Fibroblast of lung (primary cell): ENCODE results near the gene KIF13A. TPM values are rescaled to one million over a fixed set of nuclear protein-coding genes. Genes with fewer than 3 reads are reported as not detected.

Experiments used
- DNase-seq, 2 donors: peaks; one replicate each; pipeline versions ENCODE4 v3.0.0 to v3.0.0-alpha.2; 2010; ENCODE audit warnings: low read depth in 2 of 2
- H2AFZ ChIP-seq: 2 replicates; pipeline ENCODE4 v1.5.1; 2012; ENCODE audit warnings: low read length, control low read depth, inconsistent platforms
- H3K27ac ChIP-seq: 2 replicates; pipeline ENCODE4 v1.5.1; 2011; ENCODE audit warnings: low read length, control low read depth; ENCODE audit not compliant: insufficient read depth
- H3K27me3 ChIP-seq: 2 replicates; pipeline ENCODE4 v1.5.1; 2011; ENCODE audit warnings: mild to moderate bottlenecking, low read length; ENCODE audit not compliant: control insufficient read depth, insufficient read depth
- H3K36me3 ChIP-seq: 2 replicates; pipeline ENCODE4 v1.5.1; 2011; ENCODE audit warnings: low read length; ENCODE audit not compliant: control insufficient read depth, insufficient read depth
- H3K4me1 ChIP-seq: 2 replicates; pipeline ENCODE4 v1.5.1; 2011; ENCODE audit warnings: low read length; ENCODE audit not compliant: control insufficient read depth, insufficient read depth; ENCODE audit errors: extremely low read depth
- H3K4me2 ChIP-seq: 2 replicates; pipeline ENCODE4 v1.5.1; 2011; ENCODE audit warnings: low read length, control low read depth; ENCODE audit not compliant: insufficient read depth; ENCODE audit errors: extremely low read depth
- H3K4me3 ChIP-seq, 4 experiments: fragments of 200-600 bp in 1 of 4; sonication (generic) in 1 of 4; replicated peaks in 1 of 4; 2 replicates each; pipeline ENCODE4 v1.5.1; 2011 to 2016; ENCODE audit warnings: low read length in 4 of 4, low read depth in 3 of 4, mild to moderate bottlenecking in 3 of 4, control low read depth in 2 of 4, inconsistent platforms in 1 of 4, mixed read lengths in 1 of 4; ENCODE audit not compliant: insufficient read depth in 1 of 4; ENCODE audit errors: control extremely low read depth in 1 of 4
- H3K79me2 ChIP-seq: 2 replicates; pipeline ENCODE4 v1.5.1; 2012; ENCODE audit warnings: mild to moderate bottlenecking, low read length, inconsistent platforms; ENCODE audit not compliant: control insufficient read depth, insufficient read depth
- H3K9ac ChIP-seq: 2 replicates; pipeline ENCODE4 v1.5.1; 2011; ENCODE audit warnings: mild to moderate bottlenecking, low read length, control low read depth; ENCODE audit not compliant: insufficient read depth
- H3K9me3 ChIP-seq: 2 replicates; pipeline ENCODE4 v1.5.1; 2012; ENCODE audit warnings: low read depth, low read length; ENCODE audit not compliant: control insufficient read depth, insufficient read depth
- H4K20me1 ChIP-seq: 2 replicates; pipeline ENCODE4 v1.5.1; 2011; ENCODE audit warnings: low read length; ENCODE audit not compliant: control insufficient read depth, insufficient read depth; ENCODE audit errors: extremely low read depth
- EZH2 ChIP-seq: IDR thresholded peaks from 2 replicates; pipeline ENCODE4 v1.5.1; 2012; ENCODE audit warnings: low read length, control low read depth, mild to moderate bottlenecking; ENCODE audit errors: missing control alignments
- polyA plus RNA-seq, 2 donors: library from polyadenylated mRNA; depleted of rRNA in 1 of 2; stranded (reverse) in 1 of 2; unstranded in 1 of 2; fragments of >200 nt; gene quantifications; 2 replicates each; pipeline ENCODE4 v1.2.1, GENCODE V29; 2011 to 2012; ENCODE audit warnings: missing spikeins in 1 of 2
- total RNA-seq: library from RNA; depleted of rRNA; stranded (reverse); fragments of >200 nt; gene quantifications from 2 replicates; pipeline ENCODE4 v1.2.1, GENCODE V29; 2014
- TF ChIP-seq, protein P1 (sequence below), 2 donors: IDR thresholded peaks in 1 of 2; conservative IDR thresholded peaks in 1 of 2; 1 replicate in 1 of 2; 2 replicates in 1 of 2; pipeline ENCODE4 v1.5.1; 2011 to 2012; ENCODE audit warnings: low read length in 2 of 2, control low read depth in 1 of 2, inconsistent platforms in 1 of 2, low read depth in 1 of 2, mild to moderate bottlenecking in 1 of 2

The KIF13A gene
- total and polyA plus RNA-seq, 2 donors (not counting 1 experiment from before 2014, with no cell fraction given): 52.3 to 114 TPM

GRCh38 chr6:17901493-17901892 is 85.9 kb downstream of the KIF13A start:
- Histone ChIP-seq H3K36me3 (peaks cover under 1% of the 10 kb centered on the region), H3K9ac (no peak overlapping the region), H3K4me2 (no peak overlapping the region), H3K4me1 (peaks cover 3% of the 10 kb centered on the region), H4K20me1 (no peaks in the 10 kb centered on the region), H2AFZ (no peak overlapping the region), H3K4me3 (no peak overlapping the region), H3K9me3 (no peaks in the 10 kb centered on the region), H3K27me3 (no peaks in the 10 kb centered on the region), H3K27ac (no peak overlapping the region), H3K79me2 (peaks cover 22% of the 10 kb centered on the region)
- DNase-seq: no peak
- TF ChIP-seq, protein P1, sequence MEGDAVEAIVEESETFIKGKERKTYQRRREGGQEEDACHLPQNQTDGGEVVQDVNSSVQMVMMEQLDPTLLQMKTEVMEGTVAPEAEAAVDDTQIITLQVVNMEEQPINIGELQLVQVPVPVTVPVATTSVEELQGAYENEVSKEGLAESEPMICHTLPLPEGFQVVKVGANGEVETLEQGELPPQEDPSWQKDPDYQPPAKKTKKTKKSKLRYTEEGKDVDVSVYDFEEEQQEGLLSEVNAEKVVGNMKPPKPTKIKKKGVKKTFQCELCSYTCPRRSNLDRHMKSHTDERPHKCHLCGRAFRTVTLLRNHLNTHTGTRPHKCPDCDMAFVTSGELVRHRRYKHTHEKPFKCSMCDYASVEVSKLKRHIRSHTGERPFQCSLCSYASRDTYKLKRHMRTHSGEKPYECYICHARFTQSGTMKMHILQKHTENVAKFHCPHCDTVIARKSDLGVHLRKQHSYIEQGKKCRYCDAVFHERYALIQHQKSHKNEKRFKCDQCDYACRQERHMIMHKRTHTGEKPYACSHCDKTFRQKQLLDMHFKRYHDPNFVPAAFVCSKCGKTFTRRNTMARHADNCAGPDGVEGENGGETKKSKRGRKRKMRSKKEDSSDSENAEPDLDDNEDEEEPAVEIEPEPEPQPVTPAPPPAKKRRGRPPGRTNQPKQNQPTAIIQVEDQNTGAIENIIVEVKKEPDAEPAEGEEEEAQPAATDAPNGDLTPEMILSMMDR (conservative IDR thresholded peaks at IDR 0.05 in 1 of 2, IDR thresholded peaks at IDR 0.05 in 1 of 2; ENCODE audit: low read depth in 1 of 2, low read length in 2 of 2): no peak
- TF ChIP-seq EZH2: no peak

DNA sequence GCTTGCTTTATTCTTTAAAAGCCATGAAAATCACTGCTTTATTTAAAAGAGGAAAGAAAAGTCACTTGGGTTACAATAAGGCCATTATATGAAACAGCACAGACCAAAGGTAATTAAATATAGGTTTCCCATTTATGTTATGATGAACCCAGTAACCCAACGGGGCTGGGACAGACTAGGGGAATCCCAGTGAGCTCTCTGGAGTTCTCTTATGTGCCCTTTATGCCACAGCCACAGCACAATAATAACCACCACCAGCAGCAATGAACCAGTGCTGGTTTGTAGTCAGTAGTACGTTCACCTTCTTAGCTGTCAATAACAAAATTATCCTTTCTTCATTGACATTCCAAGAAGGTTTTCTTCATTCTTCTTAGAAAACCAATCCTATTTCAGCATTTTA is 87.4 kb downstream of the KIF13A start:
- Histone ChIP-seq H3K9me3 (no peaks in the 10 kb centered on the region), H3K79me2 (peaks cover 22% of the 10 kb centered on the region)

DNA sequence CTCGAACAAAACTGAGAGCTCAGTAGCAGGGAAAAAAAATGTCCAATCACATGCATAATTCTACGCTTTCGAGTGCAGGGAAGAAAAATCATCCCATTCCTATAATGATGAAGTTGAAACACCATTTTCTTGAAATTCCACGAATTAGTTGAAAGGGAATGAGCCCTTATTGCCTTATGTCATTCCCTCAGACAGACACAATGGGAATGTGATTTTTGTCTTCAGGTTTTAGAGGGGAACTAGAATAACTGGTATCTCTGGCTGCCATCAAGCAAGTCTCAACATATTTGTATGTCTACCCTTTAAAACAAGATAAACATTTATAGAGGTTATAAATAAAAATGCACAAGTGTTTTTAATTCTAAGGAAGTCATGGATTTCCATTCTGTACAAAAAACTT is 87.9 kb downstream of the KIF13A start:
- no peak for DNase-seq
- H3K4me2 ChIP-seq: no peak overlapping the region
- TF ChIP-seq, protein P1 (conservative IDR thresholded peaks at IDR 0.05 in 1 of 2, IDR thresholded peaks at IDR 0.05 in 1 of 2; ENCODE audit: low read depth in 1 of 2, low read length in 2 of 2): no peak
- no peak for TF ChIP-seq EZH2
- no peak overlapping the region for H3K27ac ChIP-seq
- no peak overlapping the region for H3K9ac ChIP-seq
- peaks cover 21% of the 10 kb centered on the region for H3K79me2 ChIP-seq
- H2AFZ ChIP-seq: no peak overlapping the region
- H3K9me3 ChIP-seq: no peaks in the 10 kb centered on the region
- H3K4me1 ChIP-seq: no peaks in the 10 kb centered on the region
- H3K36me3 ChIP-seq: peaks cover 2% of the 10 kb centered on the region
- no peak overlapping the region for H3K4me3 ChIP-seq
- no peaks in the 10 kb centered on the region for H4K20me1 ChIP-seq
- H3K27me3 ChIP-seq: no peaks in the 10 kb centered on the region

More for the DNA sequence above, 87.4 kb downstream of the KIF13A start:
- Histone ChIP-seq H3K27me3 (no peaks in the 10 kb centered on the region), H4K20me1 (no peaks in the 10 kb centered on the region), H3K36me3 (peaks cover 2% of the 10 kb centered on the region), H3K9ac (no peak overlapping the region), H3K4me2 (no peak overlapping the region), H3K4me1 (no peaks in the 10 kb centered on the region), H2AFZ (no peak overlapping the region), H3K27ac (no peak overlapping the region), H3K4me3 (no peak overlapping the region)
- DNase-seq: no peak
- TF ChIP-seq EZH2: no peak
- TF ChIP-seq, protein P1 (conservative IDR thresholded peaks at IDR 0.05 in 1 of 2, IDR thresholded peaks at IDR 0.05 in 1 of 2; ENCODE audit: low read depth in 1 of 2, low read length in 2 of 2): no peak
